ENCODE measurements around the gene TCP11.

Gene TCP11

GRCh38 chr6:35170891-35171290 lies 29.8 kb upstream of the TCP11 start:
- no peak for DNase-seq

GRCh38 chr6:35170166-35170565 lies 29.0 kb upstream of the TCP11 start:
- no peak for DNase-seq

- DNase-seq = no peak
These were observed 27.3 kb upstream of the TCP11 start for GRCh38 chr6:35168461-35168861.

GRCh38 chr6:35167505-35167904 lies 26.4 kb upstream of the TCP11 start:
- DNase-seq = no peak

GRCh38 chr6:35166520-35166919 lies 25.4 kb upstream of the TCP11 start:
- DNase-seq = no peak

GRCh38 chr6:35166116-35166515 lies 25.0 kb upstream of the TCP11 start:
- no peak for DNase-seq

- DNase-seq = no peak
These were observed 24.5 kb upstream of the TCP11 start for GRCh38 chr6:35165630-35166071.

GRCh38 chr6:35164868-35165267 lies 23.7 kb upstream of the TCP11 start:
- no peak for DNase-seq

- no peak for DNase-seq
These were observed 23.1 kb upstream of the TCP11 start for GRCh38 chr6:35164277-35164676.

- no peak for DNase-seq
These were observed 22.7 kb upstream of the TCP11 start for GRCh38 chr6:35163836-35164235.

GRCh38 chr6:35161776-35162607 lies 20.9 kb upstream of the TCP11 start:
- no peak for DNase-seq

- no peak for DNase-seq
These were observed 20.1 kb upstream of the TCP11 start for GRCh38 chr6:35161266-35161665.

GRCh38 chr6:35160642-35161041 lies 19.5 kb upstream of the TCP11 start:
- DNase-seq = no peak

- DNase-seq = no peak
These were observed 17.4 kb upstream of the TCP11 start for GRCh38 chr6:35158520-35158919.

- no peak for DNase-seq
These were observed 13.8 kb upstream of the TCP11 start for GRCh38 chr6:35154947-35155346.

GRCh38 chr6:35154262-35154661 lies 13.1 kb upstream of the TCP11 start:
- DNase-seq = no peak

GRCh38 chr6:35152067-35152707 lies 11.0 kb upstream of the TCP11 start:
- DNase-seq = no peak

GRCh38 chr6:35151466-35151865 lies 10.3 kb upstream of the TCP11 start:
- no peak for DNase-seq

- no peak for DNase-seq
These were observed 8.9 kb upstream of the TCP11 start for GRCh38 chr6:35149891-35150566.

GRCh38 chr6:35148167-35148741 lies 7.1 kb upstream of the TCP11 start:
- no peak for DNase-seq

- no peak for DNase-seq
These were observed 6.3 kb upstream of the TCP11 start for GRCh38 chr6:35147486-35147885.

- DNase-seq = no peak
These were observed 5.9 kb upstream of the TCP11 start for GRCh38 chr6:35147026-35147425.

- DNase-seq = peak; percentile 16
These were observed 5.3 kb upstream of the TCP11 start for GRCh38 chr6:35146453-35146852.

GRCh38 chr6:35145757-35146156 lies 4.6 kb upstream of the TCP11 start:
- DNase-seq = no peak

Measured in DMS 273 treated with DMSO at 0.1 percent for 48 hours (cell line).